RKO (cell line): ENCODE results near the gene ATP1A1.

Experiments
- DNase-seq: peaks from one replicate; pipeline ENCODE4 v3.0.0-alpha.2; 2016; ENCODE audit warnings: low spot score

ATP1A1 gene

DNA sequence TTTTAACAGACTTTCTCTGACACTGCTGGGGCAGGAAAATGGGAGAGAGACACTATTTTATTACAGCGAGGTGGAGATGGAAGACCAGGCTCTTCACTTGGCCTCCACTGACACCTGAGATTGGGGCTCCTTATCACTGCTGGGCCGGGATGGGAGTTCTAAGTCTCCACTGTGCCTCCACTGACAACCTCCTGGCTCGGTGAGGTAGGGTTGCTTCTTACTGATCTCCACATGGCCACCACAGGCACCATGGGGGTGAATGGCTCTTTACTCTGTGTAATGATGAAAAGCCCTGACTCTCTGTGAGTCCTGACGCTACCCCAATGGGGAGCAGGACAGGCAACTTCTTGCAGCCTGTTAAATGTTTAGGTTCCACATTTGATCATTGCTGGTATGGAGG lies 67.7 kb downstream of the ATP1A1 start:
- DNase-seq, result no peak

GRCh38 chr1:116445534-116445933 lies 72.5 kb downstream of the ATP1A1 start:
- no peak for DNase-seq

- DNase-seq, result no peak
These were observed 73.6 kb downstream of the ATP1A1 start for GRCh38 chr1:116446686-116447085.

DNA sequence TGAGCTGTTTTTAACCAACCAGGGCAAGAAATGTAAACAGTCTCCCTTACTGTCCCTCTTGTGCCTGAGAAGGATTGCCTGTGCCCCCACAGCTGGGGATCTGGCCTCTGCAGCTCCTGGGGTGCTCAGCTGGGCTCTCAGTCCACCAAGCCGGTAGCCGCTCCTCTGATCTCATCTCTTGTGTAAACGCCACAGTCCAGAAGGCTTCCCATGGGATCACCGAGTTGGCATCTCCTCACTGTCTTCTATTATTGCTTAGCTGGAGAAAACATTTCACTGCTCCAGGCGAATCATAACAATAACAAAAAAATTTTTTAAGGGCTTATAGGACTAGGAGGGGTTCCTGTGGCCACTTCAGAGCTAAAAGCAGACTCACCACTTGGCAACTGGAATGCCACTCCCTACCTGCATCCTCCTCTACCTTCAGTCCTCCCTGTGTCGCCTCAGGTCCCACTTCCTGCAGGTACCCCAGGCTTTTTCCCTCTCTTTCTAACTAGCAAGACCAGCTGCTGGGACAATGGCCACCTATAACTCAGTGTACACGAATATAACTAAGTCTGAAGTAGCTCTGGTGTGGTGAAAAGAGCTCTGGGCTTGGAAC lies 75.8 kb downstream of the ATP1A1 start:
- DNase-seq, result no peak

- DNase-seq, result no peak
These were observed 76.5 kb downstream of the ATP1A1 start for GRCh38 chr1:116449578-116449977.

DNA sequence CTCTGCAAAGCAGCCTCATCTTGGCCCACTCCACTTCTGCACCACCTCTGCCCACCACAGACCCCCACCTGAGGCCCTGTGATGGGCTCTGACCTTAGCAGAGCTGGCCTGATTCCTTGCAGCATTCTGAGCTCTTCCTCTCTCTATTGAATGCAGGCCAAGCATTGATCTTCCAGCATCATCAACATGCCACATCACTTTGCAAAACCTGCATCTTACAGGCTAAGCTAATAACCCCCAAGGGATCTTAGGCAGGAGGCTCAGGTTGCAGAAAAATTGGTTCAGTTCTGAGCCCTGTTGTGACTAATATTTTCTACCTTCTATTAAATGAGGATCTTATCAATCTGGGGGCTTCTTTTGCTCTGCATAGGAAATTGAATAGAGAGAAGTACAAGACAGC lies 78.7 kb downstream of the ATP1A1 start:
- no peak for DNase-seq

- no peak for DNase-seq
These were observed 80.4 kb downstream of the ATP1A1 start for GRCh38 chr1:116453481-116453880.

GRCh38 chr1:116453906-116454305 lies 80.9 kb downstream of the ATP1A1 start:
- DNase-seq, result no peak
